Heart right ventricle (tissue), 16 donors: ENCODE results near the gene LSM14B. TPM values are rescaled to one million over a fixed set of nuclear protein-coding genes. Genes with fewer than 3 reads are reported as not detected.
A peak's percentile ranks its signal among the peaks of the same experiment; 100 is the strongest.

ENCODE experiments used
- ATAC-seq, 8 donors: fragments of 200-7000 bp; cut with Tn5 transposase; one replicate each; pipeline ENCODE4 v1.9.1; 2020; ENCODE audit warnings: mild to moderate bottlenecking in 8 of 8, moderate library complexity in 8 of 8, moderate number of reproducible peaks in 1 of 8
- DNase-seq, 2 donors: peaks; one replicate each; pipeline ENCODE4 v3.0.0-alpha.2; 2020
- H3K27ac ChIP-seq, 10 donors: fragments of 200-600 bp; sonication (generic) in 2 of 10; one replicate each; pipeline versions ENCODE4 v1.5.0 to v1.8.0; 2020 to 2022; ENCODE audit warnings: mild to moderate bottlenecking in 3 of 10
- H3K27me3 ChIP-seq, 7 donors: fragments of 200-600 bp; one replicate each; pipeline ENCODE4 v1.8.0; 2021 to 2022; ENCODE audit warnings: mild to moderate bottlenecking in 2 of 7
- H3K36me3 ChIP-seq, 9 donors: fragments of 200-600 bp; sonication (generic) in 1 of 9; one replicate each; pipeline versions ENCODE4 v1.5.0 to v1.8.0; 2020 to 2022; ENCODE audit warnings: mild to moderate bottlenecking in 2 of 9
- H3K4me1 ChIP-seq, 9 donors: fragments of 200-600 bp; sonication (generic) in 1 of 9; one replicate each; pipeline versions ENCODE4 v1.5.0 to v1.8.0; 2020 to 2022; ENCODE audit warnings: mild to moderate bottlenecking in 4 of 9
- H3K4me3 ChIP-seq, 10 donors: fragments of 200-600 bp; sonication (generic) in 2 of 10; one replicate each; pipeline versions ENCODE4 v1.5.0 to v1.8.0; 2020 to 2022; ENCODE audit warnings: mild to moderate bottlenecking in 7 of 10, moderate library complexity in 2 of 10
- H3K9me3 ChIP-seq, 11 donors: fragments of 200-600 bp in 10 of 11; sonication (generic) in 2 of 11; one replicate each; pipeline versions ENCODE4 v1.5.0 to v1.8.0; 2013 to 2022; ENCODE audit warnings: mild to moderate bottlenecking in 2 of 11, control low read depth in 1 of 11, moderate library complexity in 1 of 11
- CTCF ChIP-seq, 9 donors: fragments of 200-600 bp; sonication (generic) in 2 of 9; IDR thresholded peaks; one replicate each; pipeline versions ENCODE4 v1.5.0 to v1.8.0; 2021 to 2022; ENCODE audit warnings: antibody characterized with exemption in 9 of 9, mild to moderate bottlenecking in 5 of 9, moderate library complexity in 1 of 9
- WGBS, 2 donors: extraction: QIAGEN DNeasy Blood & Tissue Kit; methylation state at CpG; one replicate each; pipeline ENCODE4 v1.1.7; 2013; ENCODE audit warnings: inconsistent platforms in 1 of 2; 5-methylcytosine and 5-hydroxymethylcytosine counted together
- intact Hi-C, 10 donors: fragments of 100-400 bp; cut with DNase I; formaldehyde crosslinking; loops; one replicate each; pipeline versions ENCODE4 v1.11.1 to v1.14.2; 2022
- polyA plus RNA-seq, 2 donors: library from polyadenylated mRNA; stranded (reverse); fragments of 200-250 nt; gene quantifications; one replicate each; pipeline ENCODE4 v1.2.3, GENCODE V29; 2013
- total RNA-seq, 10 donors: library from RNA; stranded (reverse); fragmentation: NEBNext Ultra II Directional in 3 of 10; extraction: Animal tissue kit (Norgen Biotek cat#: 25700) in 3 of 10; gene quantifications; one replicate each; pipeline versions ENCODE4 v1.2.1 to v1.2.4, GENCODE V29; 2021 to 2023
- donor health status: Arrhythmogenic right ventricular cardiomyopathy.
- donor health status: ischemic (EF 13 %, LVEDD 7.1; RV severe dilation, severe dysfunction).
- donor health status: healthy with polysubstance abuse.
- donor health status: DM: no; HTN: yes; CAD: no.
- donor health status: DM: no; HTN: no; CAD: no.
- donor health status: ischemic (EF 25% LVEDD 6.9; RV normal size, moderate dysfunction).
- donor health status: ischemic (EF 25% LVEDD 5.7; RV mildly dilated, moderate dysfunction).
- donor health status: healthy.
- donor health status: DM: yes; HTN: yes; CAD: no.
- donor health status: Ischemic cardiomyopathy.
- donor health status: ischemic (EF 35%, LVEDD 5.7; RV mildly dilated, moderate dysfunction).
- donor health status: nonischemic (EF 11% LVEDD 7.7; RV severe dilation, severe dysfunction).
- donor health status: DM: yes; HTN: yes; CAD: no.
- donor health status: PGD.
- donor health status: ischemic (EF 29% LVEDD 5.4; RV normal size, mild dysfunction).
- donor health status: nonischemic (EF 23%, LVEDD 6.1; RV moderate dilation, normal function).

Gene LSM14B
- total and polyA plus RNA-seq, 12 donors: 15.7 to 63.7 (median 59.6) TPM

- ATAC-seq (no peak), DNase-seq (no peak)
- Histone ChIP-seq H3K9me3 (no peaks in the 10 kb centered on the region), H3K27ac (no peak overlapping the region), H3K36me3 (peaks cover 5 to 83% (median 46%) of the 10 kb centered on the region in 9 donors), H3K4me3 (no peak overlapping the region), H3K4me1 (peaks cover 19 to 49% (median 41%) of the 10 kb centered on the region in 9 donors), H3K27me3 (no peaks in the 10 kb centered on the region)
- no peak for TF ChIP-seq CTCF (IDR thresholded peaks at IDR 0.05)
- WGBS, 2 donors: 73 to 91% methylated on average over 11 of the region's 11 CpGs
- intact Hi-C loops: loop anchor here in 8 of 10 donors (5.0 kb wide), 3 partner anchors 71 to 126 kb away; partner anchors contain the start of gene TAF4 (in 2 of the 8)
Observed at GRCh38 chr20:62138204-62138543, 15.9 kb downstream of the LSM14B start.

DNA sequence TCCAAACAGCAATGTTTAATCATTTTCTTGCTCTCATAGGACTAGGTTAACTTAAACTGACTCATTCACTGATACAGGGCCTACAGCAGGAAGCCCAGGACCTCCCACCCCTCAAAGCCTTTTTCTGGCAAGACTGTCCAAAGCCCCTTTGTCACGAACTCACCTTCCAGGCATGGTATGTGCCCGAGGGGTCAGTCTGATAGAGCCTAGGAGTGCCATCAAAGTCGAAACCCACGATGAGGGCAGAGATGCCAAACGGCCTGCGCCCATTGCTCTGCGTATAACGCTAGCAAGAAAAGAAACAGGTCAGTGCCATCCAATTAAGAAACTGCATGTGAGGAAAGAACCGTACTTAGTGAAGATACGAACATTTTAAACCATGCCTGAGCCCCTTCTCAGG lies 16.6 kb downstream of the LSM14B start:
- ATAC-seq: no peak
- Histone ChIP-seq H3K4me1 (peaks cover 12 to 41% (median 33%) of the 10 kb centered on the region in 9 donors), H3K27ac (peak overlapping the region in 1 of 10 donors; percentile 6), H3K36me3 (peaks cover 5 to 76% (median 46%) of the 10 kb centered on the region in 9 donors), H3K9me3 (no peaks in the 10 kb centered on the region), H3K27me3 (no peaks in the 10 kb centered on the region), H3K4me3 (no peak overlapping the region)
- no peak for DNase-seq
- 92 to 94% methylated on average over 10 of the region's 10 CpGs for WGBS, 2 donors
- intact Hi-C loops: loop anchor here in 8 of 10 donors (5.0 kb wide), 3 partner anchors 72 to 127 kb away; partner anchors contain the start of gene TAF4 (in 2 of the 8)
- TF ChIP-seq CTCF (IDR thresholded peaks at IDR 0.05): no peak

DNA sequence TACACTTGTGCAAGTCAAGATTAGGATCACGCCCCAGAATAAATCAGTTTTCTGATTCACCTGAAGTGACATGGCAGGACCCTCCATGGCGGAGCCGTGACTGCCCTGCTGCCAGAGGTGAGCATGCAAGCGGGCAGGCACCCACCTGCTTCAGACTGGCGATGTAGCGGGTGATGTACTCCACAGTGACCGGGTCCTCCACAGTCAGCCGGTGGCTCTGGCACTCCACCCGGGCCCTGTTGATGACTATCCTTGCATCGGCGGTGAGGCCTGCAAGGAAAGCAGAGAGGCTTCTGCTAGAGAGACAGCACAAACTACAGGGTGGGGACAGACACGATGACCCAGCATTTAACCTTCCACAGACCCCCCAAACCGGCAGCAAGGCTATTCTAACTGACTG lies 17.4 kb downstream of the LSM14B start:
- Histone ChIP-seq H3K9me3 (no peaks in the 10 kb centered on the region), H3K36me3 (peaks cover 5 to 68% (median 44%) of the 10 kb centered on the region in 9 donors), H3K27me3 (no peaks in the 10 kb centered on the region), H3K27ac (peak overlapping the region in 1 of 10 donors; percentile 32), H3K4me3 (no peak overlapping the region), H3K4me1 (peaks cover 11 to 38% (median 29%) of the 10 kb centered on the region in 9 donors)
- no peak for DNase-seq
- WGBS, 2 donors: 88 to 89% methylated on average over 13 of the region's 13 CpGs
- intact Hi-C loops: loop anchor here in 9 of 10 donors (5.0 kb wide), 7 partner anchors 43 to 658 kb away; partner anchors contain the start of genes TAF4 (in 5 of the 9), MTG2 (in 2 of the 9) and MRGBP (in 1 of the 9)
- no peak for ATAC-seq
- no peak for TF ChIP-seq CTCF (IDR thresholded peaks at IDR 0.05)

DNA sequence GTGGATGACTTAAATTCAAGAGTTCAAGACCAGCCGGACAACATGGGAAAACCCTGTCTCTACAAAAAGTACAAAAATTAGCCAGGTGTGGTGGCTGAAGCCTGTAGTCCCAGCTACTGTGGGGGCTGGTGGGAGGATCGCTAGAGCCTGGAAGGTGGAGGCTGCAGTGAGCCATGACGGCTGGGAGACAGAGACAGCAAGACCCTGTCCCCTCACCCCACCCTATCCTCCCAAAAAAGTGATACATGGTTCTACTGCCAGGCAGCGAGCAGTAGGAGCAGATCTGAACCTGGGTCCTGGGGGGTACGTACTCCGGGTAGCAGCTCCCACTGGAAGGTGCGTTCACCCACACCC lies 18.7 kb downstream of the LSM14B start:
- Histone ChIP-seq H3K27ac (peak overlapping the region in 7 of 10 donors; percentile 34 to 100 (median 96)), H3K4me3 (peak overlapping the region in 5 of 10 donors; percentile 76 to 96 (median 87)), H3K36me3 (peaks cover 5 to 55% (median 32%) of the 10 kb centered on the region in 9 donors), H3K4me1 (peaks cover 8 to 46% (median 37%) of the 10 kb centered on the region in 9 donors), H3K9me3 (no peaks in the 10 kb centered on the region), H3K27me3 (no peaks in the 10 kb centered on the region)
- no peak for TF ChIP-seq CTCF (IDR thresholded peaks at IDR 0.05)
- WGBS, 2 donors: 81 to 86% methylated on average over 7 of the region's 7 CpGs
- intact Hi-C loops: loop anchor here in 7 of 10 donors (5.0 kb wide), 6 partner anchors 41 to 656 kb away; partner anchors contain the start of genes TAF4 (in 3 of the 7), MTG2 (in 2 of the 7) and MRGBP (in 1 of the 7)
- ATAC-seq (no peak), DNase-seq (no peak)
